GM12872 (cell line): ENCODE results near the gene KRT76.

Source experiments
- TF ChIP-seq, protein P1 (sequence below): IDR thresholded peaks from 3 replicates; pipeline ENCODE4 v1.5.1; 2011; ENCODE audit warnings: low read depth, mild to moderate bottlenecking, low read length, moderate library complexity; ENCODE audit not compliant: insufficient read depth

Gene KRT76

DNA sequence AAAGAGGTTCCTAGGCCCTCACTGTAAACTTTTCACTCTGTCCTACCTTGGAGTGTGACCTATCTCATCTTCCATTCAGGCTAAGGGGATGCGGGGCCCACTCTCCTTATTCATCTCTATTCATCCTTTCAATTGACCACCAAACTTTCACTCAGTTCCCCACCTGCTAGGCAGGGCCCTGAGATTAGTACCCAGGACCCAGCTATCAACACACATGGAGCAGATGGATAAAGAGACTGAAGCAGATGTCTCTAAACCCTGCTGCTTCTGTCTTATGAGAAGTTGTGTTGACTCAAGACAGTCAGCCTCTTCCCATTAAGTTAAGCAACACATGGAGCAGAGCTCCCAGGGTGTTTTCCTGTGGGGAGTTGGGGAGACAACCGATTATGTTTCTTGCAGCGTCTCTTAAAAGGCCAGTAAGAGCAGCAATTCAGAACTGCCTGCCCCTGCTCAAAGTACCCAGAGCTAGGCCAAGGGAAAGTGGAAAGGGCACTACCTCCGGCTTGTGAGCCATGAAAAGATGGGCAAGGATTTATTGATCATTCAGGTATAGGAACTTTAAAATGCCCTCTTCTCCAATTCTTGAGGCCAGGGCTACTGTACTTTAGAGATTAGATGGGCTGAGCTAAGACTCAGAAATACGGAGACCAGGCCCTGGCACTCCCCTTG lies 10.7 kb downstream of the KRT76 start:
- TF ChIP-seq, protein P1, sequence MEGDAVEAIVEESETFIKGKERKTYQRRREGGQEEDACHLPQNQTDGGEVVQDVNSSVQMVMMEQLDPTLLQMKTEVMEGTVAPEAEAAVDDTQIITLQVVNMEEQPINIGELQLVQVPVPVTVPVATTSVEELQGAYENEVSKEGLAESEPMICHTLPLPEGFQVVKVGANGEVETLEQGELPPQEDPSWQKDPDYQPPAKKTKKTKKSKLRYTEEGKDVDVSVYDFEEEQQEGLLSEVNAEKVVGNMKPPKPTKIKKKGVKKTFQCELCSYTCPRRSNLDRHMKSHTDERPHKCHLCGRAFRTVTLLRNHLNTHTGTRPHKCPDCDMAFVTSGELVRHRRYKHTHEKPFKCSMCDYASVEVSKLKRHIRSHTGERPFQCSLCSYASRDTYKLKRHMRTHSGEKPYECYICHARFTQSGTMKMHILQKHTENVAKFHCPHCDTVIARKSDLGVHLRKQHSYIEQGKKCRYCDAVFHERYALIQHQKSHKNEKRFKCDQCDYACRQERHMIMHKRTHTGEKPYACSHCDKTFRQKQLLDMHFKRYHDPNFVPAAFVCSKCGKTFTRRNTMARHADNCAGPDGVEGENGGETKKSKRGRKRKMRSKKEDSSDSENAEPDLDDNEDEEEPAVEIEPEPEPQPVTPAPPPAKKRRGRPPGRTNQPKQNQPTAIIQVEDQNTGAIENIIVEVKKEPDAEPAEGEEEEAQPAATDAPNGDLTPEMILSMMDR, result no peak

DNA sequence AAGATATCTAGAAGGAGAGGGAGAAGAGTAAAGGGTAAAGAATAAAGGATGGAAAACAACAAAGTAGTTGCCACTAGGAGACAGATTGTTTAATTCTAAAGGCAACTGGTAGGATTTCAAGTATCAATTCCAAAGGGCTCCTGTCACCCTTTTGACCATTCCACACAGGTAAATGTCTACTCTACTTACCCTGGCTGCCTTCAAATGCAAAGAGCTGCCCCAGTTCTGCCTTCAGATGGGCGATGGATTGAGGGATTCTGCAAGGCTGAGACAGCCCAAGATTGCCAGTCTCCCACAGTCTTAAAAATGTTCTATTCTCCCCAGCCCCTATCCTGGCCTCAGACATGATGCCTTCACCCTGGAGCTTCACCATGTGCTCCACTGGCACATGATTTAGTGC lies 11.4 kb downstream of the KRT76 start:
- TF ChIP-seq, protein P1, result no peak

DNA sequence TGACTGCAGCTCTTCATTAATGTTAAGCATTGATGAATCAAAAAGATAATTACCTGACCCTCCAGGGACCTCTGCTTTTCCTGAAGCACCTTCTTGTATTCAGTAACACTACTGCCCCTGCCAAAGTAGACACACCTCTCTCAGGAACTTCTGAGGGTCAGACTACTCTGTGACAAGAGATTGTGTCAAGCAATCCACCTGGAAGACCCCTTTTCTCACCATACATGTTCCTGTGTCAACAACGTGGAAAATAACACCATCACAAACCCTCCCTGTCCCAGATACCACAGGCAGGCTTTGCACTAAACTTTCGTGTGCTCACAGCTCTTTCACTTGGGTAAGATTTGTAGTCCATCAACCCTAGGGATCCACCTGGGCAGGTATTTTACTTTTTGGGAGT lies 13.2 kb downstream of the KRT76 start:
- TF ChIP-seq, protein P1, result no peak

DNA sequence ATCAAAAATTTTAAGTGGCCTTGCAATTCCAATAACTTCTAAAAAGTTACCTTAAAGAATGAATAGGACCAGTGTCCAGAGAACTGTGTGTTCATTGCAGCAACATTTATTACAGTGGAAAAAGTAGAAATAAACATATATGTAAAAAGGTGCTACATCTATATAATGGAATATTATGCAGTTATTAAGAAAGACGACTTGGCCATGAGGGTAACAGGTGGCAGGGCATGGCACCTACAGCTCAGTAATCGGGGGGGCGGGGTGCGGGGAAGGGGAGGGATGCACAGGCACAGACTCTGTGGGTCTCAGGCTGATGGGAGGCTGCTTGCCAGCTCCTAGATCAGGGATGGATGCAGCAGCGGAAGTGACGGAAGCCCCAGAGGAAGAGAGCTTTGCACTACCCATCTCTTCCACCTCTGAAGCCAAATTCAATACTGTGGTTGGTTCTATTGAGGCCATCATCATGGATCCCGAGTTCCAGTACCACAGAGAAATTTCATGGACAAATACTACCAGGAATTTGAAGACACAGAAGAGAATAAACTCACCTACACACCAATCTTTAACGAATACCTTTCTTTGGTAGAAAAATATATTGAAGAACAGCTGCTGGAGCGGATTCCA lies 14.0 kb downstream of the KRT76 start:
- TF ChIP-seq, protein P1, result no peak

DNA sequence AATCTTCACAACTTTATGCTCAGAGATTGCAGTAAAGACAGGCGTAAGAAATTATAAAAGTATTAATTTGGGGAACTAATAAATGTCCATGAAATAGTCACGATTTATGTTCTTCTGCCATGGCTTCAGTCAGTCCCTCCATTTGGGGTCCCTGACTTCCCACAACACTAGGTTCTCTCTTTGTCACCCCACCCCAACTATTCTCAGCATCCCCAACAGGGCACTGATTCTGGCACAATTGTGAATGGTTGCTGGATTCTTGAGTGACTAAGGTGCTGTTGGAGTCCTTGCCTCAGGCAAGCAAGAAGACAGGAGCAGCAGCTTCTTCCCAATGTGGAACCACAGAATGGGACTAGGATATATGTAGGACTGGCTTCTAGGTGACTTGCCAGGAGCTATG lies 15.3 kb downstream of the KRT76 start:
- TF ChIP-seq, protein P1, result no peak

DNA sequence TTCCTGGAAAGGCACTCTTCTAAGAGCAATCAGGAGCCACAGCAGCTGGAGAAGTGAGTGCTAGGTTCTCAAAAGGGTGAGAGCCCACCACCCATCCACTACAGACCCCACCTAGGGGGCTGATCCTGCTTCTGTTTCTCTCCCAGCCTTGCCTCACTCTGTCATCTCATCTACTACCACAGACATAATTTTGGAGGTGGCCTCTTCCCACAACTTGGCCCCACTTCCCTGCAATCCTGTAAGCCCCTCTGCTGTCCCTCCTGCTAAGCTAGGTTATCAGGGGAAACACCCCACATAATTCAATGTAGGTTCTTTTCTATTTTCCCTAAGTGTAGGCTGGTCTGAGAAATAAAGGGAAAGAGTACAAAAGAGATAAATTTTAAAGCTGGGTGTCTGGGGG lies 16.5 kb downstream of the KRT76 start:
- TF ChIP-seq, protein P1, result no peak

DNA sequence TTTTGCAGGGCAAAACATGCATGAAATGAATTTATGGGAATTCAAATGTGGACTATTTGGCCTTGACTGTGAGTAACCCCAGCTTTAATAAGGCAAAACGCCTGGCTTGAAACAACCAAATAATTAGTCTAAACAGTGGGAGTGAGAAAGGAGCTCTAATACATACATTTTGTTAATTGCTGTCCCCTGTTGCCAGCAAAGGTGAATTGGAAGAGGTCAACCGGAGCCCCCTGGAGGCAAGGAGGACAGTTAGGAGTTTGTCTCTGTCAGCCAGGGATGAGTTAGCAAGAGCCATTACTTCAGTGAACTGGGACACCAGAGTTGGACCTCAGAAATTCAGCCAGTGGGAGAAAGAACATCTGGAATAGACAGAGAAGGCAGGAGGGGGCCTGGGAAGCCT lies 17.4 kb downstream of the KRT76 start:
- TF ChIP-seq, protein P1, result no peak
